GM19438 (cell line): ENCODE data around the gene SATB2.

Experiments used
- ATAC-seq: cut with Tn5 transposase; IDR thresholded peaks from one replicate; pipeline ENCODE4 v1.9.1; 2021; ENCODE audit warnings: low read depth; ENCODE audit not compliant: unreplicated experiment

SATB2 gene

DNA sequence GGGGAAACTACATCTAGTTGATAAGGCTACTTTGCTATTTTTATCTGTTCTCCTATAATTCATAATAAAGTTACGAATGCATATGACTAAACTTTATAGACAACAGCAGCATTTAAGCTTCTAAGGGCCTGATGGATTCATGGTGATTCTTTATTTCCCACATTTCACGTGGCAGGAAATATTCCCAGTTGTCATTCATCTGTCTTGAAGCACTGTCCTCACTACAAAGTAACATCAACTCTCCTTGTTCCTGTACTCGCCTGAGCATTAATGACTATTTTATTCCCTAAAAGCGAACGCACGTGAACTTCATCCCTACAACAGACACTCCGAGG is 2.6 kb downstream of the SATB2 start:
- no peak for ATAC-seq

DNA sequence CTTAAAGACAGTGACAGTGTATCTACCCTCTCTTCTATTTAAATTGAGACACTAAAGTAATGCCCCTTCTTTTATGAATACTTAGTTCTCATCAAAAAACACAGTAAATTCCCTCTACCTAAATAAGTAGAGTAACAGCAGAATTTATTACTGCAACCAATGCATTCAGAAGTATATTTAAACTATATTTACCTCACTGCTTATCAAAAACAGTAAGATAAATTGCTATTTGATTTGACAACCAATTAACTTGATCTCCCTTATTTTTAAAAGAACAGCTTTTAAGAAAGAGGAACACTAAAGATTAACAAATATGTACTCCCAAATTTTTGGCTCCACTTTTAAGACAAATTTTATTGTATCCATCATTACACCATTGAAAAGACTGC is 4.8 kb downstream of the SATB2 start:
- ATAC-seq = no peak

DNA sequence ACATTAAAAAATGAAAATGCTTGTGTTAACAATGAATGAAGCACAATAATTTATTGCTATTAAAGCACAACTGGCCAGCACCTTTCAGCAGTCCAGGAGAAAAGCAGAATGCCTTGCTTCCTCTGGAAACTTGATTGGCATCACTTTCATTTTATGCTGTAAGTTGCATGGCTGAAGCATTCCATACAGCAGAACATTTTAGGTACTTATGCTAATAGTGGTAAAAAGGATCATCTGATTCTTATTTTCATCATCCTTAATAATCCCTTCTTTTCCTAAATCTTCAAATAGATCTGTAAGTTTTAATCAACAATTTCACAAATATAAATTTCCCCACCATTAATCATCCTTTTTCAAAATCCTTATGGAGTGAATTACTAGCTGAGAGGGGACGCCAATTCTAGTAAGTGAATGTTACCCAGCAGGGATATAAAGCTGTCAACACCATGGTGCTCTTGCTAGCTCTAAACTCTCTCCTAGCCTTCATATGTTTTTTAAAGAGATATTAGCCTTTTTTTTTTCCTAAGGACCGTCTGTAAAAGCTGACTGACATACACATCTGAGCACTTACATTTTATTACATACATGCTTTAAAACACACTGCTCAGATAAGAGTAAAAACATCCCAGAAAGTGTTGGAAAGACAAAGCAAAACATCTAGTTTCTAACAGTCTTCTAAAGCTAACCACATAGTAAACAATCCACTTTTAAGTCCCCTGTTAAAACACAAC is 5.3 kb downstream of the SATB2 start:
- no peak for ATAC-seq

DNA sequence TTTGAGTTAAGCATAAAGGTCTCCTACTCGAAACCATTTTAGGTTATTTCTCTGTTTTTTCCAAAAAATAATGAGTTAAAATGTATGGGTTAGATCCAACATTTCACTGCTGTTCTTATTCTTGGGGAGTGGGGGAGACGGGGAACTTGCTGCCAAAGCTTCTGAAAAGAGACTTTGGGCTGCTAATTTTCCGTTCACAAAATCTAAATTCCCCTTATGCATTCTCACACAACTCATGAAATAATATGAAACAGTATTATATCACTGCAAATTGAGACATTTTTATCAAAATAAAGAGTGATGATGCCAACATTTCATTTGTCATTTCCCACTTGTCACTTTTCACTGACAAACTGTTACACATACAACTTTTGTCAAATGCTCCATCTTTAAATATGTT is 7.8 kb downstream of the SATB2 start:
- ATAC-seq = no peak

DNA sequence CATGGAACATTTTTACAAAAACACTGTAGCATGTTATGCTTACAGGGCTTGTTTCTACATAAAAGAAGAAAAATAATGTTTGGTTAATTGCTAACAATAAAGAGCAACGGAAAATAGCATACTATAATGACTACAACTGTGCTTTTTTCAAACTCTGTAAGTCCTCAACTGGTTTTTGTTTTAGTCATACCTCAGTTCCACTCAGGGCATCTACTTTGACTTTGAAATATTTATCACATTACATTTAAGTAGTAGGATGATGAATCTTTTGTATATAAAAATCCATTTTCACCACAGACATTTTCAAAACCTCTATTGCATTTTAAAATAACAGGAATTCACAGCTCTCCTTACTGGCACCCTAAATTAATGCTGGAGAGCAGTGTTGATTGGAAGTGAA is 8.3 kb downstream of the SATB2 start:
- ATAC-seq = no peak

DNA sequence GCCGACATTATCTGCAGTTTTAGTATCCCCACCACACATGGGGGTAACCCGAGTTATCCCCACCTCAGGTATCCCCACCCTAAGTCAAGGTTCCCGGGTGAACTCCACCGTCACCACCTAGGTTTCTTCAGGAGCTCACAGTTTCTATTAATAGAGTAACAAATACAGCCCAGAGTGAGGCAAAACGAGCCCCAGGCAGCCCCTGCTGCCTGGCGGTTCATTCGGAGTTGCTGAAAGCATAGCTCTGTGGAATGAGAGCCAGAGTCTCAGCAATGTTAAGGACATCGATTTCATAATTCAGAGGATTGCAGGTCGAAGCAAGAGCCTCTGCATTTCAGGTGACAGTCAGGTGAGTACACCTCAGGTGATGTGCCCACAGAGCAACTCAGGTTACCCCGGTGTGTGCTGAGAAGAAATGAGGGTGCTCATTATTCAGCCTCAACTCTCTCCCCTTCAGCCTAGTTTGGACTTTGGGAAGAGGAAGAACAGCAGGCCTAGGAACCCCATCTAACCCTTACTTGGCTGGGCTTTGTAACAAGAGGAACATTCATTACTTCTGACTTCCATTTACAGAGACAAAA is 10.7 kb downstream of the SATB2 start:
- ATAC-seq = no peak

DNA sequence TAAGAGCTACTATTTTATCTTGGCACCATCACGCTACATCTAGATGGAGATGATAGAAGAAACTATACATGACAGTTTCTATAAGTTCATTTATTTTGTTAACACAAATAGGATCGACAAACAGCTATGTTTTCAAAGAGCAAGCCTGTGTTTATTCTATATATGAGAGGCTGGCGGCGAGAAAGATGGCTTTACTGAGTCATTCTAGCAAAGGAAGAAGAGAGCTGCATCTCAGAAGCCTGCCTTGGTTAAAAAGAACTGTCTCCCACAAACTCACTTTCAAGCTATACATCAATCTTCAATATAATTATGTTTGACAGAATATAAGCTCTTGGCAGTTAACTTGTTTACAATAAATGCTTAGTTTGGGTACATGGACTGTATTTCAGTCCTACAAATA is 13.0 kb downstream of the SATB2 start:
- no peak for ATAC-seq

DNA sequence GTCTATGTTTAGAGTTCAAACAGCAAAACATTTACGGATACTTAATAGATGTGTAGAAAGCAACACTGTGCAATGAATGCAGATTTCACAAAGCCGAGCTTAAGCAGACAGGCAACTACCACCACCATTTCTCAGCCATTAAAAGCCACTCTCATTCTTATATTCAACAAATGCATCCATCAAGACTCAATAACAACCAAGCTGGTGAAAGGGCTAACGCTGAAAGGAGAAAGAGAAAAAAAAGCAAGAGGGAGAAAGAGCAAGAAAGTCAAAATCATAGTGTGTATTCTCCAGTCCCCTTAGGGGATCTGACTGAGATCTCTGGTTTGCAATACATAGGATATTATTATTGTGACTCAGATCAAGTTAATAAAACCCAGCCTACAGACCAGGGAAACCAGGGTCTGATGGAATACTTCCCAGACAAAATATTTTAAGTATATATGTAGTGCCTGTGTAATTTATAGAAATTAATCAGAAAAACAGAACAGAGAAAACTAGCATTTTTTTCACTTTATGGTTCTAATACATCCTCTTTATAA is 14.1 kb downstream of the SATB2 start:
- no peak for ATAC-seq

DNA sequence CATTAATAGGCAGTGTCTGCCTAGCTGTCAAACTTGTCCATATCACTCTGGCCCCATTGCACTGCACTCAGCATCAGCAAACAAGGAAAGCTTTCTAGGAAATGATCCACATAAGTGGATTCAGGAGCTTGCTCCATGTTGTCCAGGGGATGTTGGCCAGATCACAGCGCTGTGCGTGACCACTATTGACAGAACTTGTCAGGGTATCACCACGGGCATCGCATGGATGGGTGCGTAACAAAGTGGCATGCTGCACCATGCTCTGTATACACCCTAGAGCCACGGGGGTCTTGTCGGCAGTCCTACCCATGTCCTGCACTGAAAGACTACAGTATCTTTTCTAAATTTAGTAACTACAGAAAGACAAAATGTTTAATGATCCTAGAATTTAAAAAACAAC is 15.6 kb downstream of the SATB2 start:
- ATAC-seq = no peak

DNA sequence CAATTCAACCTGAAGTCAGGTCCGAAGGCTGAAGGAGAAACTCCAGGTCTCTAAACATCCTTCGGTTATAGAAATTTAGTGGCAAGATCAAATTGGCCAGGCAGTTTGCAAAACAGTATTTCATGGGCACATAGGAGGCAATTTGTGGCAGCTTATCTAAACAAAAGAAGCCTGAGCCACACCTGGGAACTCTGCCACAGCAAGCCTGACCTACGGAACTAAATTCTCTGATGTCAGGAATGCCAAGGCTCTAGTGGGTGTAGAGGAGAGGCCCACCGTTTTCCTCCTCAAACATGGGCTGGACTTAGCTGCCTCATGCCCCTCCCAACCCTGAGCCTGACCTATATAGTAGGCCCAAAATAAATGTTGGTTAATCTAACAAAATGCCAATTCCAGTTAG is 16.0 kb downstream of the SATB2 start:
- ATAC-seq = no peak

DNA sequence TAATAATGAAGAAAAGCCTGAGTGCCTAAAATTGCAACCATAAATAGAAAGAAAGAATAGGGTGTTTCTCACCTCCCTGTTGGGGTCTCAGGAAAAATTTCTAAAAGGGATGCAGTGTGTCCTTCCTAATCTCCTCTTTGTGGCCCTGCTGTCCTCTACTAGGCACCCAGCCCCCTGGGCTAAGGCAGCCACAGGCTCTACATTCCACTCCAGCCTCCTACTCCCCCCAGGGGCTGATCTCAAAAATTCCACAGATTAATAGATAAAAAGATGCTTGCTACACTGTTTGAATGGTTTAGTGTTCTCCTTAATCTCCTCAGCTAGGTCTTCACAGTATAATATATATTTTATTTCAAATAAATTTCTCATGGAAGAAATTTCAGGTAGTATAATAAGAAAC is 17.6 kb downstream of the SATB2 start:
- ATAC-seq = no peak

DNA sequence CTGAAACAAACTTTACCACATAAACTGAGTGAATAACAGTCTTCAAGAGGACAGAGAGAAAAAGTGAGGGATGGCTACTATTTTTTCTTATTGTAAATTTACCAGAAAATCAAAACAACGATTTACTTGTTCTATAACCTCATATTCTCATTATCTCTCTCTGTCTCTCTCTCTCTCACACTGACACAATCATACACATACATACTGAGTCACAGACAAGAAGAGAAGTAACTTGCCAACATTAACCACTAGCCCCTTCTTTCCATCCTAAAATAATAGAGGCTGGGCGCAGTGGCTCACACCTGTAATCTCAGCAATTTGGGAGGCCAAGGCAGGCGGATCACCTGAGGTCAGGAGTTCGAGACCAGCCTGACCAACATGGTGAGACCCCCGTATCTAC is 18.2 kb downstream of the SATB2 start:
- ATAC-seq = no peak

DNA sequence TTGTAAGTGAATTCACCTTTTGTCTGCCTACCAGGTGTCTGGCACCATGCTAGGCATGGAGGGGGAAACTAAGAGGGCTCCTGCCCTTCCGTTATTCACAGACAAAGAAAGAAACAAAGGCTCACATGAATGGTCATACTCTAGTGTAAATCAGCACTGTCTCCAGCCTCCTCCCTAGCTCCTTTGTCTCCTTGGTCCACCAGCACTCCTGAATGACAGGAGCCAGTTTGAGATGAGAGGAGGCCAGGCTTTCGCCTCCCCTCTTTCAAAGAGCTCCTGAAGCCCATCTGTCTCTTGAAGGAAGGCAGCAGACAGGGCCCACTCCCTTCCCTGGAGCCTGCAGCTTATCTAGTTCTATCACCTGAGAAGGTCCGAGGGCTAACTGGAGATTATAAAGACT is 18.7 kb downstream of the SATB2 start:
- ATAC-seq = no peak

DNA sequence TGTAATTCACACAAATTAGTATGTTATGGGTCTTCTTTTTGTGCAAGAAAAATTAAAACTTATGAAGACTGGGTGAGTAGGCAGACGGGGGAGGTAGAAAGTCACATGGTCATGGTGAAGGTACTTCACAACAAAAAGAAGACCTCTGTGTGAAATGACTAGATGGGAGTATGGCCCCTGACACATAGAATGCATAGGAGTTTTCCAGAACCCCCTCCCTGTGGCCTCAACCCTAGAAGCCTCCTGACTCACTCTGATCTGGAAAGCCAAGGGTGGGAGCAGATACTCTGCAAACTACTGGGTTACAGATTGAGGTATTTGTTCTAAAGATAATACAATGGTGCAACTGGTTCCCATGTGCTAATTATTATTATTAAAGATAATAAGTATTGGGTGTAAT is 23.2 kb downstream of the SATB2 start:
- ATAC-seq = no peak

DNA sequence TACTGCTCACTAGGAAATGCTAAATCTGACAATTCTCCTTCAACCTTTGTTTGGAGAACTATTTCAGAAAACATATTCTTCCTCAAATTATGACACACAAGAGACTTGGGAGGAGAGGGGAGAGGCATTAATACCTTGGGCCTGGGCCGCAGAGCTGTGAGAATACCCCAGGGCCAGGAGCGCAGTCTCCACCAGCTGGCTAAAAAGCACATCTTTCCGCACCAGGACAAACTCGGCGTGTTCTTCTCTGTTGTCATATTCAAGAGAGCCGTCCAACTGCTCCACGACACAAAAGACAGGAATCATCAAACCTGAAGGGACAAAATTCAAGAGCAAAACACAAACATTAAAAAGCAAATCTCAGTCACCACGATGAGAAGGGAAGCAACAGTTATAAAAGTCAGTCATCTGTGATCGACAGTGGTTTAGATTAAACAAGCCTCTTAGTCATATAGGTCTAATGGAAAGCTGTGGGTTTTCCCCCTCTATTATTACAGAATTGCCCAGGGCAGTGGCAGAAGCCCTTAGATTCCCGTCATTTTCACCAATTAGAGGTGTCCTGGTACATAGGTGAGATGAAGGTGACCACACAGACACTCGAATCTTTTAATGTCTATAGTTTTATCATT is 24.4 kb downstream of the SATB2 start:
- no peak for ATAC-seq

DNA sequence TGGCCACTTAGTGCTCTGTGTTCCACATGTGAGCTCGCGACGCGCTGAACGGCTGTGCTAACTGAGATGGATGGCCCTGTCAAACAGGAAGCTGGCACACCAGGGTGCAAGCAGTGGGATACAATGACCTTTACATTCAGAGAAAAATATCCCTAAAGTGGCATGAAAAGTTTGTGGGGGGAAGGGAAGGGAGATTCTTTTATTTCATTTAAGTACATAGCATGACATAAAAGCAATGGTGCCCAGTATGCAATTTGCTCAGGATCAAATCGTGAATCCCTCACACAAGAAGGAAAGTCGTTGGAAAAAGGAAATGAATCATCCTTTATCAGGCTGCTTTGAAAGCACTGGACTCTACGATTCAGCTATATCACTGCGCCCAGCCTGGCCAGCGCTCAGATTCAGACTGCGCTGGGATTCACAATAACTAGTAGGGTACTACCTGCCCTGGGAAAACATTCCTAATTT is 26.0 kb downstream of the SATB2 start:
- no peak for ATAC-seq

DNA sequence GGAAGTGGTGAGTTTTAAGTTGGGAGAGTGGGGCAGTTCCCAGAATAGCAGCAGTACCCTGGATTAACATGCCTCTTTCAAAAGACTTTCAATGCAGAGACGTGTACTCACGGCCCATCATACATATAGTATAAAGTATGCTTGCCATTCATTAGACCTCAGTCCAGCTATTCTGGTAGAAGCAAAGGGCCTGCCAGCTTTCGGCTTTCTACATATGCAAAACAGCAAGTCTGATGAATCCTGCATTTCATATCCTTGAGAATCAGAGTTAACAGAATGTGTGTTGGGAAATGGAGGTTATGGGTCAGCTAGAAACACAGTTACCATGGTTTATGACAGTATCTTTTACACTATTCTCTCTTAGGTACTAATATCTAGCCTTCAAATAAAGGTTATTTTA is 27.5 kb downstream of the SATB2 start:
- ATAC-seq = no peak

DNA sequence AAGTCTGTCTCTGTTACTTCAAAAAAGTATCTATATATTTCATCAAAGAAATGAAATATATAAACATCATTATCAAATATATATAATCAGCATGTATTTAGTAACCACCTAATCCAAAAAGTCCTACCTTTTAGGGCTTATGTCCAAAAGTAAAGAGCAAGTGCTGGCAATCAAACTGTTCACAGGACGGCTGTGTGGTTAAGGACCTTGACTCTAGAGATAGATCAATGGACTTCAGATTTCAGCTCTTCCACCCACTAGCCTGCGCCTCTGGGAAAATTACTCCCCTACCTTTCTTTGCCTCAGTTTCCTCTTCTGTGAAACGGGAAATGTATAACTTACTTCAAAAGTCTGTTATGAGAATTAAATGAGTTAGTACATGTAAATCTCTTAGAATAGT is 29.4 kb downstream of the SATB2 start:
- no peak for ATAC-seq

DNA sequence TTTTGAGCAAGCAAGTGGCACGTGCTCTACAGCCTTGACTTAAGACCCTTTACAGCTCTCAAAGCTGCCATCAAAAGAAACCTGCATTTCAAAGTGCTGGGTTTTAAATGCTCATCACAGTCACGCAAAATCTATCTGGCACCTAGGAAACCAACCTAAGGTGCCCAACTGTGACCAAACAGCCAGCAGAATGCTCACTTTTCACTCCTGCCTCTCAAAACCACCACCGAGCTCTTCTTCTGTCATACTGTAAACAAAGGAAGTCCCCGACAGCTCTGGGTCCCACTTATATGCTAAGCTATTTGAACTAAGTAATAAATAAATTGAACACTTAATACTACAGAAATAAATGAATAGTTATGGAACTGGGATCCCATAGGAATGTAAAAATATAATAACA is 33.6 kb downstream of the SATB2 start:
- ATAC-seq = no peak

DNA sequence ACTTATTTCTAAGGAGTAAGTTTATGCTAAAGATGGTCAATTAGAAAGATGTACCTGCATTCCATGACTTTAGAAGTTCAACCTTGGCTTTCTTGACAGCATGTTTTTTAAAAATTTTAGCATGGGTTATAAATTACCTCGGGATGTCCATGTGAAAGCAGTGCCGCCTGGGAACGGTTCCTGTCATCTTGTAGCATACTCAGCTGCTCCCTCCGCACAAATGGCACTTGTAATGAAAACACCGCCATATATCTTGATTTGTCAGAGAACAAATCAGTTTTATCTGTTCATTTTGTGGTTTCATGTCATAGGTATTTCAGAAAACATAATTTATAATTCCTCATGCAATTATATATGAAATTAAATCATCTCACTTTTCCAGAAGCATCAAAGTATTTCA is 38.3 kb downstream of the SATB2 start:
- ATAC-seq = no peak

DNA sequence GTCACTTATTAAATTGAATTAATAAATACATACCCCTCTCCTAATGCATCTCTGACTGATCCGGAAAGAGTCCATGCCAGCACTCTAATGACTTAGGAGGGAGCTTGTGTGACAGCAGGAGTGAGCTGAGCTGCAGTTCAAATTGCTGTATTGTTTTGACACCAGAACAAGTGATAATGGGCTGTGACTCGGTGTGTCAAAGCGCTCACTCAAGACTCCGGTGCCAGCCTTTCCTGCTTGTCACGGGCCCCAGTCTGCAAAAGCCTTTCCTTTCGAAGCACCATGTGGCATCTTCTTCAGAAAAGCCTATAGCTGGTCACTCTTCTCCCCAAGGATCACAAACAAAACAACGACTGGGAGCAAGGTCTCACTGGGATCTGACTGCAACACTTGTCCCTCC is 43.3 kb downstream of the SATB2 start:
- ATAC-seq = no peak

DNA sequence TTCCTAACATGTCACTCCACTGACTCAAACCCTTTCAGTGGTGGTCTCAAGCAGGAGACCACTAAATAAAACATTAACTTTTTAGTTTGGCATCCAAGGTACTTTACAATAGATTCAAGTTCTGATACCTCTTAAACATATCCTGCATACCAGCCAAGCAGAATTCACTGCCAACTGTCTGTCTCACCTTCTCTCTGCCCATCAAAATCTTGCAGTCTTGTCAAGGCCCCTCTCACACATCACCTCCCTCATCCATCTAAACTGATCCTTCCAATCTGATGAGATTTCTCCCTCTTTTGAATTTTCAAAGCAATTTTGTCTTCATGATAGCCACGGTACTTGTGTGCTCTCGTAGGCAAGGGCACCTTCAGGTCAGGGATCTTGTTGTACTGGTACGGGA is 43.7 kb downstream of the SATB2 start:
- ATAC-seq = no peak
